Lung (tissue), 12 donors: ENCODE measurements around the gene RIN1. TPM values are rescaled to one million over a fixed set of nuclear protein-coding genes. Genes with fewer than 3 reads are reported as not detected.

Experiments
- ATAC-seq: fragments of 200-7000 bp; cut with Tn5 transposase; one replicate; pipeline ENCODE4 v1.9.1; 2020; ENCODE audit warnings: moderate number of reproducible peaks; ENCODE audit not compliant: insufficient read depth, low FRiP score
- DNase-seq, 3 donors: peaks; one replicate each; pipeline ENCODE4 v3.0.0-alpha.2; 2013 to 2017
- H3K27ac ChIP-seq, 2 donors: one replicate each; pipeline ENCODE4 v1.5.1; 2013; ENCODE audit warnings: mild to moderate bottlenecking in 2 of 2, moderate library complexity in 2 of 2, control low read depth in 1 of 2, inconsistent platforms in 1 of 2, low read depth in 1 of 2, low read length in 1 of 2
- H3K27me3 ChIP-seq, 3 donors: one replicate each; pipeline ENCODE4 v1.5.1; 2013; ENCODE audit warnings: low read length in 2 of 3; ENCODE audit not compliant: control insufficient read depth in 3 of 3, insufficient read depth in 3 of 3
- H3K36me3 ChIP-seq, 4 donors: one replicate each; pipeline ENCODE4 v1.5.1; 2013; ENCODE audit warnings: low read length in 4 of 4, mild to moderate bottlenecking in 1 of 4, moderate library complexity in 1 of 4; ENCODE audit not compliant: control insufficient read depth in 4 of 4, insufficient read depth in 4 of 4
- H3K4me1 ChIP-seq, 5 donors: one replicate each; pipeline ENCODE4 v1.5.1; 2013; ENCODE audit warnings: low read length in 5 of 5, mild to moderate bottlenecking in 2 of 5, moderate library complexity in 1 of 5; ENCODE audit not compliant: control insufficient read depth in 5 of 5, insufficient read depth in 5 of 5
- H3K4me3 ChIP-seq: one replicate; pipeline ENCODE4 v1.5.1; 2013; ENCODE audit warnings: mild to moderate bottlenecking, control low read depth, moderate library complexity
- H3K9ac ChIP-seq, 2 donors: one replicate each; pipeline ENCODE4 v1.5.1; 2013; ENCODE audit warnings: low read length in 2 of 2, control low read depth in 1 of 2; ENCODE audit not compliant: insufficient read depth in 1 of 2
- H3K9me3 ChIP-seq, 4 donors: one replicate each; pipeline ENCODE4 v1.5.1; 2013; ENCODE audit warnings: low read length in 3 of 4, mild to moderate bottlenecking in 1 of 4, moderate library complexity in 1 of 4; ENCODE audit not compliant: control insufficient read depth in 4 of 4, insufficient read depth in 3 of 4
- whole genome bisulfite sequencing, 2 donors: extraction: QIAGEN DNeasy Blood & Tissue Kit; methylation state at CpG; one replicate each; pipeline ENCODE4 v1.1.7; 2013; 5-methylcytosine and 5-hydroxymethylcytosine counted together
- polyA plus RNA-seq, 2 donors: library from polyadenylated mRNA; stranded (reverse); fragments of 200-250 nt; gene quantifications; one replicate each; pipeline ENCODE4 v1.2.1, GENCODE V29; 2013
- total RNA-seq, 2 donors: library from RNA; depleted of rRNA in 1 of 2; stranded (reverse); fragments of >200 nt in 1 of 2; gene quantifications; one replicate each; pipeline ENCODE4 v1.2.1, GENCODE V29; 2014 to 2021
- TF ChIP-seq, protein P1 (sequence below): IDR thresholded peaks from 2 replicates; pipeline ENCODE4 v1.5.1; 2012; ENCODE audit warnings: mild to moderate bottlenecking; ENCODE audit errors: control extremely low read depth, extremely low read depth
- donor health status: control.
- donor health status: control.
- donor health status: Bipolar disorder and iron deficiency.
- donor health status: healthy.
- donor health status: DM: yes; HTN: yes; CAD: no.

The RIN1 gene
- total and polyA plus RNA-seq, 4 donors: 1.9 to 15.1 (median 9.6) TPM

DNA sequence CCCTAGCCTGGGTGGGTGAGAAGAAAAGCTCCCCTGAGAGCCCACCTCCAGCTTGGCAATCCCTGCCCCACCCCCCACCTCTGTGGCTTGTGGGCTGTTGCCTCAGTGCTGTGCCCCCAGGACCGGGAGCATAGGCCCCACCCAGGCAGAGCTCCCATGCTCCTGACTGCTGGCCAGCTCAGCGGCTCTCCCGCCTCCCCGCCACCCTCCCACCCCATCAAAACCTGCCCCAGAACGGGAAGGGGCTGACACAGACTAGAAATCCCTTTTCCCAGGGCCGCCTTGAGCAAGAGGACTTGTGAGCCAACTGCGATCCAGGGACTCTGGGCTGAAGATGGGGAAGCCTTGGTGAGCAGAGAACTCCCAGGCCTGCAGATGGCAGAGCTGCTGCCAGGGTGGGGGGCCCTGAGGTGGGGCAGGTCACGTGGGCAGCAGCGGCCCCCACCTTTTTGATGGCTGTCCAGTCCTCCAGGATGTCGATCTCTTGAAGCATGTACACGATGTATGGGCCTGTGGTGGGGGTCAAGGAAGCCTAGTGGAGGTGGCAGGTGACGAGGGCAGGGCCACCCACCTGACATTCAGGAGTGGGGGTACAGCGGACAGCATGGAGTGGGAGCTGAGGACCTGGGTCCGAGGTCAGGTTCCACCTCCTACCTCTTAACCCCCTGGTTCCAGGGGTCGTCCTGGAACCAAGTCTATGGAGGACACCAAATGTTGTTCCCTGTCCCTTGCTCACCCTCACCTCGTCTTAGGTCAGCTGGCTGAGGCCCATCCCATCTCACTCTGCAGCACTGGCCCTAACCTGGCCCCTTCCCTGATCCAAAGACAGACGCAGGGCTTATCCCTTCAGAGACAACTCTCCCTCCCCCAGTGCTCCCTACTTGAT lies 2.3 kb upstream of the RIN1 start:
- ATAC-seq (no peak), DNase-seq (no peak)
- H3K36me3 ChIP-seq: peaks cover 0 to 54% (median 14%) of the 10 kb centered on the region in 4 donors
- H3K4me3 ChIP-seq: no peak overlapping the region
- H3K27me3 ChIP-seq: no peaks in the 10 kb centered on the region
- 87% methylated on average over 17 of the region's 17 CpGs for WGBS, 2 donors
- H3K4me1 ChIP-seq: peaks cover 0 to 21% (median 10%) of the 10 kb centered on the region in 5 donors
- no peak overlapping the region for H3K27ac ChIP-seq
- H3K9ac ChIP-seq: no peak overlapping the region
- no peaks in the 10 kb centered on the region for H3K9me3 ChIP-seq
- TF ChIP-seq, protein P1, sequence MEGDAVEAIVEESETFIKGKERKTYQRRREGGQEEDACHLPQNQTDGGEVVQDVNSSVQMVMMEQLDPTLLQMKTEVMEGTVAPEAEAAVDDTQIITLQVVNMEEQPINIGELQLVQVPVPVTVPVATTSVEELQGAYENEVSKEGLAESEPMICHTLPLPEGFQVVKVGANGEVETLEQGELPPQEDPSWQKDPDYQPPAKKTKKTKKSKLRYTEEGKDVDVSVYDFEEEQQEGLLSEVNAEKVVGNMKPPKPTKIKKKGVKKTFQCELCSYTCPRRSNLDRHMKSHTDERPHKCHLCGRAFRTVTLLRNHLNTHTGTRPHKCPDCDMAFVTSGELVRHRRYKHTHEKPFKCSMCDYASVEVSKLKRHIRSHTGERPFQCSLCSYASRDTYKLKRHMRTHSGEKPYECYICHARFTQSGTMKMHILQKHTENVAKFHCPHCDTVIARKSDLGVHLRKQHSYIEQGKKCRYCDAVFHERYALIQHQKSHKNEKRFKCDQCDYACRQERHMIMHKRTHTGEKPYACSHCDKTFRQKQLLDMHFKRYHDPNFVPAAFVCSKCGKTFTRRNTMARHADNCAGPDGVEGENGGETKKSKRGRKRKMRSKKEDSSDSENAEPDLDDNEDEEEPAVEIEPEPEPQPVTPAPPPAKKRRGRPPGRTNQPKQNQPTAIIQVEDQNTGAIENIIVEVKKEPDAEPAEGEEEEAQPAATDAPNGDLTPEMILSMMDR: no peak

GRCh38 chr11:66337103-66337899 lies 1.1 kb upstream of the RIN1 start:
- DNase-seq (no peak), ATAC-seq (no peak)
- 73 to 82% methylated on average over 16 to 18 of the region's 18 CpGs for WGBS, 2 donors
- H3K36me3 ChIP-seq: peaks cover 0 to 61% (median 14%) of the 10 kb centered on the region in 4 donors
- H3K27me3 ChIP-seq: no peaks in the 10 kb centered on the region
- no peak overlapping the region for H3K9ac ChIP-seq
- peak overlapping the region in 1 of 2 donors; percentile 91 for H3K27ac ChIP-seq
- peaks cover 0 to 21% (median 10%) of the 10 kb centered on the region in 5 donors for H3K4me1 ChIP-seq
- TF ChIP-seq, protein P1: no peak
- H3K9me3 ChIP-seq: peaks cover 0 to under 1% (median 0%) of the 10 kb centered on the region in 4 donors
- no peak overlapping the region for H3K4me3 ChIP-seq

DNA sequence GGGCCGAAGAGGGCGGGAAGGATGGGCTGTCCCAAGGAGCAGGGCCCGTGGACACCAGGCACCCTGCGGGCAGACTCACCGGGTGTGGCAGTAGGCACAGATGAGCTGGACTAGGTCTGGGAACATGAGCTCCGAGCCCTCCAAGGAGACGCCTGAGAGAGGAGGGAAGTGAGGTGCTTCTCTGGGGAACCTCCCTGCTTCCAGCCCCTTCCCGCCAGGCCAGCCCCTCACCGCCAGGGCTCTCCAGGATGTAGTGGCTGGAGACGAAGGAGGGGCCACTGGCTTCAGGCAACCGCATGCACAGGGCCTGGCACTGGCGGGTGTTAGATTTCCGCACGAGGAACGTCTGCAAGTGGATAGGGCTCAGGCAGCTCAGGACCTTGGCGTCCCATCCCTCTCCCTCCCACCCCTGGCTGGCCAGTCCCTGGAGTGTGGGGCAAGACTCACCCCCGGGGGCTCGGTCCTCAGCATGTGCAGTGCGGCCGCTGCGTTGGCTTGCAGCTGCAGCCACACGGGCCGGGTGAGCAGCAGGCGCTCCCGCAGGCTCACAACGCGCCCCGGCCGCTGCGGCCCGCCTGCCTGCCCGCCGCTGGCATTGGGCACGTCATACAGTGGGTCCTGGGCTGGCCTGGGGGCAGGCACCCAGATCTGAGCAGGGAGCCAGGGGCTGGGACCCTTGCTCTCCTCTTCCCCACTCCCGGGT lies 552 bp downstream of the RIN1 start:
- peaks cover 0 to 53% (median 6%) of the 10 kb centered on the region in 4 donors for H3K36me3 ChIP-seq
- TF ChIP-seq, protein P1: no peak
- peak overlapping the region in 1 of 2 donors; percentile 37 for H3K9ac ChIP-seq
- no peaks in the 10 kb centered on the region for H3K27me3 ChIP-seq
- peaks cover 0 to 1% (median 0%) of the 10 kb centered on the region in 4 donors for H3K9me3 ChIP-seq
- ATAC-seq (peak; percentile 23), DNase-seq (peak in 2 of 3 donors; percentile 40 to 46)
- H3K27ac ChIP-seq: peak overlapping the region; percentile 58 to 91
- H3K4me1 ChIP-seq: peaks cover 0 to 21% (median 10%) of the 10 kb centered on the region in 5 donors
- WGBS, 2 donors: 10 to 13% methylated on average over 33 to 35 of the region's 35 CpGs
- H3K4me3 ChIP-seq: peak overlapping the region; percentile 63
